K562 (cell line): ENCODE measurements around the gene TMEM86A. TPM values are rescaled to one million over a fixed set of nuclear protein-coding genes. Genes with fewer than 3 reads are reported as not detected.

Source experiments
- ATAC-seq: fragments of 200-7000 bp; cut with Tn5 transposase; 3 replicates; pipeline ENCODE4 v1.9.1; 2020; ENCODE audit warnings: moderate library complexity
- BruUV-seq: library from RNA; stranded (reverse); fragments of 400-500 nt; replicated peaks from 2 replicates; lab custom pipeline; 2021; lab: Mats Ljungman, UMichigan
- CTCF ChIA-PET: fragments of 300-600 bp; formaldehyde crosslinking; extraction: SDS; loops from one replicate; lab custom pipeline; 2021; ENCODE audit warnings: low intra/inter-chr PET ratio; lab: Yijun Ruan, JAX
- POLR2A ChIA-PET: fragments of 300-600, 350-650 bp; sonication (Branson Sonifier 250); formaldehyde crosslinking; extraction: SDS; loops from one replicate; lab custom pipeline; 2021; ENCODE audit warnings: antibody characterized with exemption, inconsistent platforms; lab: Yijun Ruan, JAX
- DNase-seq, 4 experiments: peaks; one replicate each; pipeline versions ENCODE4 v3.0.0 to v3.0.0-alpha.2; 2011 to 2018; ENCODE audit warnings: low spot score in 3 of 4, mixed read lengths in 3 of 4; ENCODE audit errors: extremely low read depth in 1 of 4
- FAIRE-seq: peaks from 2 replicates; lab custom pipeline; 2011; peaks lifted over from hg19 to GRCh38; lab: Jason Lieb, UNC
- H2AFZ ChIP-seq: 2 replicates; pipeline ENCODE4 v1.6.0; 2011; ENCODE audit warnings: low read depth, low read length, control low read depth, inconsistent platforms
- H3K27ac ChIP-seq: fragments of 200-600 bp; 3 replicates; pipeline ENCODE4 v1.8.0; 2011; ENCODE audit warnings: low read depth, mild to moderate bottlenecking, control low read depth, inconsistent platforms, low read length, moderate library complexity, mixed read lengths; ENCODE audit errors: extremely low read depth
- H3K27me3 ChIP-seq, 2 experiments: fragments of 300-600 bp in 1 of 2; 2 replicates in 1 of 2; 3 replicates in 1 of 2; pipeline versions ENCODE4 v1.6.0 to v1.8.0; 2011; ENCODE audit warnings: inconsistent platforms in 2 of 2, low read length in 2 of 2, mild to moderate bottlenecking in 1 of 2, mixed read lengths in 1 of 2, moderate library complexity in 1 of 2; ENCODE audit not compliant: control insufficient read depth in 2 of 2, insufficient read depth in 2 of 2
- H3K36me3 ChIP-seq: fragments of 300-600 bp; 3 replicates; pipeline ENCODE4 v1.8.0; 2011; ENCODE audit warnings: mild to moderate bottlenecking, low read length, inconsistent platforms; ENCODE audit not compliant: control insufficient read depth, insufficient read depth
- H3K4me1 ChIP-seq, 2 experiments: fragments of 200-600 bp in 1 of 2; replicated peaks in 1 of 2; 2 replicates in 1 of 2; 3 replicates in 1 of 2; pipeline versions ENCODE4 v1.5.1 to v1.8.0; 2011; ENCODE audit warnings: inconsistent platforms in 2 of 2, low read length in 2 of 2, mild to moderate bottlenecking in 1 of 2, mixed read lengths in 1 of 2, moderate library complexity in 1 of 2; ENCODE audit not compliant: control insufficient read depth in 2 of 2, insufficient read depth in 2 of 2
- H3K4me2 ChIP-seq: 2 replicates; pipeline ENCODE4 v1.6.1; 2011; ENCODE audit warnings: low read length, control low read depth, inconsistent platforms, mixed read lengths; ENCODE audit not compliant: insufficient read depth
- H3K4me3 ChIP-seq: fragments of 200-600 bp; sonication (generic), shearing (Covaris generic); 2 replicates; pipeline ENCODE4 v1.5.1; 2016; ENCODE audit warnings: control low read depth, inconsistent platforms
- H3K79me2 ChIP-seq: fragments of 200-600 bp; 3 replicates; pipeline ENCODE4 v1.8.0; 2011; ENCODE audit warnings: low read length, inconsistent platforms; ENCODE audit not compliant: control insufficient read depth, insufficient read depth
- H3K9ac ChIP-seq, 2 experiments: 2 replicates each; pipeline versions ENCODE4 v1.6.0 to v1.6.1; 2011; ENCODE audit warnings: low read depth in 2 of 2, low read length in 2 of 2, control low read depth in 1 of 2, inconsistent platforms in 1 of 2, mild to moderate bottlenecking in 1 of 2, mixed read lengths in 1 of 2; ENCODE audit not compliant: insufficient read depth in 1 of 2
- H3K9me1 ChIP-seq: one replicate; pipeline ENCODE4 v1.6.0; 2011; ENCODE audit warnings: inconsistent platforms, mild to moderate bottlenecking, low read length, moderate library complexity; ENCODE audit not compliant: control insufficient read depth, insufficient read depth
- H3K9me3 ChIP-seq: replicated peaks from 2 replicates; pipeline ENCODE4 v1.5.1; 2011; ENCODE audit warnings: low read depth, low read length, inconsistent platforms; ENCODE audit not compliant: control insufficient read depth, insufficient read depth
- H4K20me1 ChIP-seq: replicated peaks from 2 replicates; pipeline ENCODE4 v1.6.1; 2011; ENCODE audit warnings: low read length, inconsistent platforms, mixed read lengths; ENCODE audit not compliant: control insufficient read depth, insufficient read depth
- ATF3 ChIP-seq, 2 experiments: fragments of 450-650 bp in 1 of 2; sonication (generic) in 1 of 2; formaldehyde crosslinking in 1 of 2; IDR thresholded peaks in 1 of 2; conservative IDR thresholded peaks in 1 of 2; 2 replicates each; pipeline versions ENCODE4 v1.6.1 to v1.8.1; 2016 to 2023; ENCODE audit warnings: mild to moderate bottlenecking in 2 of 2, moderate library complexity in 2 of 2, inconsistent platforms in 1 of 2, missing genetic modification reagents in 1 of 2
- DIDO1 ChIP-seq: fragments of 450-650 bp; IDR thresholded peaks from 2 replicates; pipeline ENCODE4 v1.6.1; 2016; ENCODE audit warnings: low read depth, missing biosample characterization, missing genetic modification characterization
- MCM3 ChIP-seq: fragments of 450-650 bp; IDR thresholded peaks from 2 replicates; pipeline ENCODE4 v1.6.1; 2016
- PATZ1 ChIP-seq: fragments of 250-450 bp; sonication (Bioruptor Pico); IDR thresholded peaks from 2 replicates; pipeline ENCODE4 v1.5.0; 2020; ENCODE audit warnings: mild to moderate bottlenecking, borderline replicate concordance
- PHTF2 ChIP-seq: fragments of 250-450 bp; sonication (Bioruptor Pico); IDR thresholded peaks from 2 replicates; pipeline ENCODE4 v1.5.0; 2021; ENCODE audit warnings: mild to moderate bottlenecking
- POLR2G ChIP-seq: fragments of 200-400 bp; formaldehyde crosslinking; IDR thresholded peaks from 2 replicates; pipeline ENCODE4 v1.6.1; 2017; ENCODE audit warnings: low read depth, mild to moderate bottlenecking, antibody characterized with exemption, low read length, moderate library complexity
- RBFOX2 ChIP-seq: fragments of 200-400 bp; formaldehyde crosslinking; IDR thresholded peaks from 2 replicates; pipeline ENCODE4 v1.6.1; 2017; ENCODE audit warnings: low read depth, mild to moderate bottlenecking, low read length, moderate library complexity
- SOX6 ChIP-seq: fragments of 450-650 bp; IDR thresholded peaks from 2 replicates; pipeline ENCODE4 v1.6.1; 2014; ENCODE audit warnings: mild to moderate bottlenecking
- ZNF436 ChIP-seq: fragments of 250-450, 450-650 bp; sonication (Bioruptor Pico); formaldehyde crosslinking; IDR thresholded peaks from 2 replicates; pipeline ENCODE4 v1.7.0; 2020; ENCODE audit warnings: mild to moderate bottlenecking
- ZNF586 ChIP-seq: fragments of 450-650 bp; formaldehyde crosslinking; conservative IDR thresholded peaks from 2 replicates; pipeline ENCODE4 v1.4.0; 2020; ENCODE audit warnings: mild to moderate bottlenecking, moderate library complexity
- WGBS: fragments of 100-300 bp; shearing (Covaris generic); methylation state at CpG from one replicate; pipeline ENCODE4 v1.1.6; 2016; ENCODE audit warnings: low coverage, mixed read lengths; ENCODE audit not compliant: insufficient coverage; ENCODE audit errors: missing lambda C conversion rate; 5-methylcytosine and 5-hydroxymethylcytosine counted together
- in situ Hi-C: fragments of 300-500 bp; cut with MboI; formaldehyde crosslinking; loops from 4 replicates; pipeline ENCODE4 v1.15.0; 2018; ENCODE audit warnings: inconsistent platforms, mixed read lengths
- intact Hi-C: fragments of 100-400 bp; cut with micrococcal nuclease; formaldehyde crosslinking; loops from 2 replicates; pipeline ENCODE4 v1.14.2; 2022
- polyA plus RNA-seq, 8 experiments: library from polyadenylated mRNA; depleted of rRNA in 4 of 8; stranded (reverse) in 5 of 8; unstranded in 3 of 8; fragments of >200 nt; fragmentation: Nextera tagmentation in 2 of 8; fragmentation: Illumina TruSeq in 1 of 8; extraction: Ambion mirVana in 2 of 8; extraction: Trizol in 1 of 8; gene quantifications; 2 replicates each; pipeline versions ENCODE4 v1.2.1 to v1.2.3, GENCODE V29; 2011 to 2014; ENCODE audit warnings: inconsistent platforms in 1 of 8, missing spikeins in 1 of 8
- total RNA-seq, 7 experiments: library from RNA; depleted of rRNA in 6 of 7; stranded (reverse); fragments of >200 nt in 6 of 7; fragmentation: Illumina TruSeq in 2 of 7; extraction: Trizol in 2 of 7; gene quantifications; 2 replicates each; pipeline versions ENCODE4 v1.2.1 to v1.2.3, GENCODE V29; 2011 to 2021; ENCODE audit warnings: low replicate concordance in 1 of 7

The TMEM86A gene
- total and polyA plus RNA-seq, 9 of the 15 experiments (the other 6 are each of a cell fraction or from before 2014, with no cell fraction given) = 0.22 to 1.3 (median 0.40) TPM; not detected in 2

GRCh38 chr11:18705651-18706281 lies 7.2 kb downstream of the TMEM86A start:
- no peak for TF ChIP-seq ATF3 (IDR thresholded peaks at IDR 0.05)
- no peak for TF ChIP-seq ATF3 (CRISPR knock-in tag; conservative IDR thresholded peaks at IDR 0.05)
- no peak for TF ChIP-seq PHTF2 (CRISPR knock-in tag)
- TF ChIP-seq DIDO1 (tag) = no peak
- TF ChIP-seq ZNF436 (CRISPR knock-in tag) = no peak
- TF ChIP-seq PATZ1 = no peak
- TF ChIP-seq ZNF586 (CRISPR knock-in tag) = no peak
- no peak for TF ChIP-seq SOX6
- 0 out of 2 replicates have a peak, but pooled peaks have one; percentile 45 for TF ChIP-seq POLR2G
- TF ChIP-seq MCM3 = no peak
- 0 out of 2 replicates have a peak, but pooled peaks have one; percentile 34 for TF ChIP-seq RBFOX2
- in situ Hi-C loops (no loop called here), intact Hi-C loops (no loop called here)
- Histone ChIP-seq H3K79me2 (no peaks in the 10 kb centered on the region), H4K20me1 (no peaks in the 10 kb centered on the region), H3K4me1 (peaks cover 4 to 10% of the 10 kb centered on the region in 2 experiments; a peak in 4 of 5 replicates), H3K36me3 (no peaks in the 10 kb centered on the region), H3K9ac (0 out of 4 replicates have a peak overlapping the region, but pooled peaks of 1 of the 2 experiments have one; percentile 23), H3K27me3 (peaks cover 26 to 64% of the 10 kb centered on the region in 2 experiments; a peak in 4 of 5 replicates), H3K4me2 (0 out of 2 replicates have a peak overlapping the region, but pooled peaks have one; percentile 9), H2AFZ (peak overlapping the region; percentile 28; the same call in 1 of the 2 replicates), H3K27ac (no peak overlapping the region), H3K9me3 (no peaks in the 10 kb centered on the region), H3K9me1 (no peaks in the 10 kb centered on the region), H3K4me3 (no peak overlapping the region)
- no peak for DNase-seq
- CTCF ChIA-PET = no interaction called here
- no TSS peak for BruUV-seq
- POLR2A ChIA-PET = interaction anchor here (1.0 to 1.2 kb wide), 2 partner anchors 16 kb away, joined by 3 to 5 read pairs; no protein-coding TSS in a partner anchor
- 41% methylated on average over 39 of the region's 46 CpGs for WGBS
- ATAC-seq = no peak
- no peak for FAIRE-seq
